HepG2 (cell line): ENCODE results near the gene TMUB1.

ENCODE experiments used
- CTCF ChIP-seq: sonication (generic); formaldehyde crosslinking; IDR thresholded peaks from 2 replicates; pipeline ENCODE4 v1.5.0; 2020; ENCODE audit warnings: mild to moderate bottlenecking, missing genetic modification reagents, moderate library complexity
- EP300 ChIP-seq, 3 experiments: sonication (generic) in 1 of 3; formaldehyde crosslinking in 1 of 3; IDR thresholded peaks; 2 replicates each; pipeline versions ENCODE4 v1.5.1 to v1.6.1; 2011 to 2020; ENCODE audit warnings: low read depth in 2 of 3, low read length in 2 of 3, borderline replicate concordance in 1 of 3, improper control_type of control experiment in 1 of 3, mild to moderate bottlenecking in 1 of 3, missing genetic modification reagents in 1 of 3, moderate library complexity in 1 of 3
- FOXJ3 ChIP-seq: sonication (generic); formaldehyde crosslinking; IDR thresholded peaks from 2 replicates; pipeline ENCODE4 v1.4.0; 2020; ENCODE audit warnings: missing genetic modification reagents, mild to moderate bottlenecking, borderline replicate concordance
- GABPB1 ChIP-seq: IDR thresholded peaks from 2 replicates; pipeline ENCODE4 v1.6.1; 2016; ENCODE audit warnings: mild to moderate bottlenecking, missing genetic modification reagents, moderate library complexity, missing compliant biosample characterization
- HMG20B ChIP-seq: conservative IDR thresholded peaks from 2 replicates; pipeline ENCODE4 v1.6.1; 2016; ENCODE audit warnings: missing genetic modification reagents, missing compliant biosample characterization
- SMAD3 ChIP-seq: sonication (generic); formaldehyde crosslinking; IDR thresholded peaks from 2 replicates; pipeline ENCODE4 v1.4.0; 2020; ENCODE audit warnings: missing genetic modification reagents
- SSRP1 ChIP-seq: IDR thresholded peaks from 2 replicates; pipeline ENCODE4 v1.6.1; 2016; ENCODE audit warnings: control low read depth
- TOE1 ChIP-seq: sonication (generic); formaldehyde crosslinking; IDR thresholded peaks from 2 replicates; pipeline ENCODE4 v1.4.0; 2020; ENCODE audit warnings: mild to moderate bottlenecking, missing genetic modification reagents
- ZMYM4 ChIP-seq: sonication (generic); formaldehyde crosslinking; IDR thresholded peaks from 2 replicates; pipeline ENCODE4 v1.8.1; 2023; ENCODE audit warnings: mild to moderate bottlenecking, missing genetic modification reagents
- ZNF558 ChIP-seq: sonication (generic); formaldehyde crosslinking; IDR thresholded peaks from 2 replicates; pipeline ENCODE4 v1.9.0; 2022; ENCODE audit warnings: mild to moderate bottlenecking, missing genetic modification reagents, borderline replicate concordance
- ZNF572 ChIP-seq: sonication (generic); formaldehyde crosslinking; IDR thresholded peaks from 2 replicates; pipeline ENCODE4 v1.5.1; 2020; ENCODE audit warnings: mild to moderate bottlenecking, missing genetic modification reagents
- ZNF670 ChIP-seq: sonication (generic); formaldehyde crosslinking; IDR thresholded peaks from 2 replicates; pipeline ENCODE4 v1.8.0; 2022; ENCODE audit warnings: mild to moderate bottlenecking, missing genetic modification reagents, borderline replicate concordance

- TF ChIP-seq CTCF (CRISPR knock-in tag): no peak
- TF ChIP-seq SMAD3 (CRISPR knock-in tag): no peak
- no peak for TF ChIP-seq ZNF558
- TF ChIP-seq ZNF670: no peak
- no peak for TF ChIP-seq SSRP1
- no peak for TF ChIP-seq GABPB1 (CRISPR knock-in tag)
- no peak for TF ChIP-seq ZMYM4 (CRISPR knock-in tag)
- no peak for TF ChIP-seq ZNF572 (CRISPR knock-in tag)
- TF ChIP-seq EP300 (IDR thresholded peaks at IDR 0.05; ENCODE audit: low read depth in 2 of 2, low read length in 2 of 2): no peak
- TF ChIP-seq EP300 (CRISPR knock-in tag; IDR thresholded peaks at IDR 0.05; ENCODE audit: borderline replicate concordance): no peak
- TF ChIP-seq TOE1 (CRISPR knock-in tag): no peak
- TF ChIP-seq FOXJ3 (CRISPR knock-in tag): no peak
- TF ChIP-seq HMG20B (CRISPR knock-in tag): no peak
Observed at GRCh38 chr7:151114151-151115090, 31.1 kb upstream of the TMUB1 start.
